ACC112 (cell line): ENCODE measurements around the gene TLX1.
"Not testable (repeated sequence)": the region's sequence is repeated elsewhere in the genome, so short reads cannot be mapped to it uniquely, and the experiment has no call there.

Experiments
- H2AFZ ChIP-seq: fragments of 200-600 bp; sonication (generic); one replicate; pipeline ENCODE4 v1.6.0; 2017; ENCODE audit warnings: antibody characterized with exemption, low read length; ENCODE audit not compliant: unreplicated experiment
- H3K27ac ChIP-seq: fragments of 200-600 bp; sonication (generic); 2 replicates; pipeline ENCODE4 v1.5.1; 2014; ENCODE audit warnings: low read depth, mild to moderate bottlenecking, antibody characterized with exemption, low read length, moderate library complexity
- H3K27me3 ChIP-seq: fragments of 200-600 bp; sonication (generic); 2 replicates; pipeline ENCODE4 v1.6.1; 2014; ENCODE audit warnings: mild to moderate bottlenecking, antibody characterized with exemption, low read length, moderate library complexity, mixed read lengths; ENCODE audit not compliant: insufficient read depth
- H3K36me3 ChIP-seq: fragments of 200-600 bp; sonication (generic); 2 replicates; pipeline ENCODE4 v1.6.1; 2016; ENCODE audit warnings: mild to moderate bottlenecking, antibody characterized with exemption, low read length, moderate library complexity, mixed read lengths; ENCODE audit not compliant: insufficient read depth
- H3K4me1 ChIP-seq: fragments of 200-600 bp; sonication (generic); one replicate; pipeline ENCODE4 v1.6.1; 2016; ENCODE audit warnings: low read length, mixed read lengths; ENCODE audit not compliant: insufficient read depth, unreplicated experiment, control insufficient read depth
- H3K4me3 ChIP-seq: fragments of 200-600 bp; sonication (generic); 2 replicates; pipeline ENCODE4 v1.5.1; 2014; ENCODE audit warnings: mild to moderate bottlenecking, low read depth, low read length
- H3K79me2 ChIP-seq: fragments of 200-600 bp; sonication (generic); one replicate; pipeline ENCODE4 v1.6.0; 2016; ENCODE audit warnings: low read length; ENCODE audit not compliant: control insufficient read depth, unreplicated experiment, insufficient read depth

TLX1 gene

GRCh38 chr10:101142533-101143344 lies 11.6 kb downstream of the TLX1 start:
- H3K4me3 ChIP-seq = no peak overlapping the region
- H3K79me2 ChIP-seq = no peaks in the 10 kb centered on the region
- H3K27me3 ChIP-seq = peaks cover 67% of the 10 kb centered on the region
- H3K27ac ChIP-seq = no peak overlapping the region
- peaks cover 8% of the 10 kb centered on the region for H3K4me1 ChIP-seq
- no peak overlapping the region for H2AFZ ChIP-seq
- no peaks in the 10 kb centered on the region for H3K36me3 ChIP-seq

- no peaks in the 10 kb centered on the region for H3K36me3 ChIP-seq
- H3K4me1 ChIP-seq = peaks cover 8% of the 10 kb centered on the region
- H3K79me2 ChIP-seq = no peaks in the 10 kb centered on the region
- no peak overlapping the region for H2AFZ ChIP-seq
- peaks cover 66% of the 10 kb centered on the region for H3K27me3 ChIP-seq
- H3K4me3 ChIP-seq = no peak overlapping the region
- H3K27ac ChIP-seq = no peak overlapping the region
These were observed 12.2 kb downstream of the TLX1 start for GRCh38 chr10:101143345-101143630.

GRCh38 chr10:101144053-101144452 lies 13.0 kb downstream of the TLX1 start:
- Histone ChIP-seq H3K36me3 (no peaks in the 10 kb centered on the region), H3K27ac (no peak overlapping the region), H3K27me3 (peaks cover 65% of the 10 kb centered on the region), H3K4me3 (no peak overlapping the region), H3K79me2 (no peaks in the 10 kb centered on the region), H2AFZ (no peak overlapping the region), H3K4me1 (peaks cover 8% of the 10 kb centered on the region)

- Histone ChIP-seq H3K27ac (no peak overlapping the region), H3K4me1 (peaks cover 8% of the 10 kb centered on the region), H3K4me3 (no peak overlapping the region), H2AFZ (no peak overlapping the region), H3K79me2 (no peaks in the 10 kb centered on the region), H3K36me3 (no peaks in the 10 kb centered on the region), H3K27me3 (peaks cover 65% of the 10 kb centered on the region)
These were observed 14.0 kb downstream of the TLX1 start for GRCh38 chr10:101145145-101145544.

- no peak overlapping the region for H2AFZ ChIP-seq
- no peak overlapping the region for H3K27ac ChIP-seq
- peak overlapping the region; percentile 68 for H3K4me3 ChIP-seq
- H3K27me3 ChIP-seq = peaks cover 65% of the 10 kb centered on the region
- H3K4me1 ChIP-seq = peaks cover 8% of the 10 kb centered on the region
- H3K36me3 ChIP-seq = no peaks in the 10 kb centered on the region
- H3K79me2 ChIP-seq = no peaks in the 10 kb centered on the region
These were observed 14.8 kb downstream of the TLX1 start for GRCh38 chr10:101145750-101146391.

GRCh38 chr10:101146392-101147251 lies 15.5 kb downstream of the TLX1 start:
- Histone ChIP-seq H3K27me3 (peaks cover 71% of the 10 kb centered on the region), H3K79me2 (no peaks in the 10 kb centered on the region), H2AFZ (no peak overlapping the region), H3K4me1 (peaks cover 8% of the 10 kb centered on the region), H3K27ac (no peak overlapping the region), H3K36me3 (no peaks in the 10 kb centered on the region), H3K4me3 (peak overlapping the region; percentile 68)

GRCh38 chr10:101151395-101151794 lies 20.3 kb downstream of the TLX1 start:
- no peaks in the 10 kb centered on the region for H3K79me2 ChIP-seq
- H3K4me3 ChIP-seq = no peak overlapping the region
- H3K36me3 ChIP-seq = no peaks in the 10 kb centered on the region
- H2AFZ ChIP-seq = no peak overlapping the region
- no peaks in the 10 kb centered on the region for H3K4me1 ChIP-seq
- peaks cover 84% of the 10 kb centered on the region for H3K27me3 ChIP-seq
- no peak overlapping the region for H3K27ac ChIP-seq

GRCh38 chr10:101152316-101152715 lies 21.2 kb downstream of the TLX1 start:
- Histone ChIP-seq H3K27ac (no peak overlapping the region), H2AFZ (no peak overlapping the region), H3K79me2 (no peaks in the 10 kb centered on the region), H3K4me1 (no peaks in the 10 kb centered on the region), H3K4me3 (no peak overlapping the region), H3K36me3 (no peaks in the 10 kb centered on the region), H3K27me3 (peaks cover 82% of the 10 kb centered on the region)

- peaks cover 74% of the 10 kb centered on the region for H3K27me3 ChIP-seq
- H3K36me3 ChIP-seq, H2AFZ ChIP-seq, H3K27ac ChIP-seq, H3K79me2 ChIP-seq, H3K4me1 ChIP-seq, H3K4me3 ChIP-seq: not testable (repeated sequence)
These were observed 23.4 kb downstream of the TLX1 start for GRCh38 chr10:101154506-101154905.

GRCh38 chr10:101155896-101156295 lies 24.8 kb downstream of the TLX1 start:
- H3K4me3 ChIP-seq = no peak overlapping the region
- H3K4me1 ChIP-seq = peaks cover 8% of the 10 kb centered on the region
- H3K36me3 ChIP-seq = no peaks in the 10 kb centered on the region
- peaks cover 60% of the 10 kb centered on the region for H3K27me3 ChIP-seq
- H3K27ac ChIP-seq = no peak overlapping the region
- no peak overlapping the region for H2AFZ ChIP-seq
- no peaks in the 10 kb centered on the region for H3K79me2 ChIP-seq
